Upper lobe of left lung (tissue), 6 donors: ENCODE results near the gene CHMP5. TPM values are rescaled to one million over a fixed set of nuclear protein-coding genes. Genes with fewer than 3 reads are reported as not detected.

Experiments used
- ATAC-seq, 2 donors: fragments of 200-7000 bp; cut with Tn5 transposase; one replicate each; pipeline ENCODE4 v1.9.1; 2022; ENCODE audit warnings: mild to moderate bottlenecking in 2 of 2, moderate library complexity in 2 of 2; ENCODE audit not compliant: low FRiP score in 2 of 2
- DNase-seq, 2 donors: peaks; one replicate each; pipeline ENCODE4 v3.0.0-alpha.2; 2019 to 2020
- H3K27ac ChIP-seq, 4 donors: fragments of 200-600 bp; sonication (generic); one replicate each; pipeline ENCODE4 v1.5.1; 2016 to 2019
- H3K27me3 ChIP-seq, 4 donors: fragments of 200-600 bp; sonication (generic); one replicate each; pipeline ENCODE4 v1.5.1; 2017 to 2019
- H3K36me3 ChIP-seq, 4 donors: fragments of 200-600 bp; sonication (generic); one replicate each; pipeline ENCODE4 v1.5.1; 2016 to 2019
- H3K4me1 ChIP-seq, 4 donors: fragments of 200-600 bp; sonication (generic); one replicate each; pipeline ENCODE4 v1.5.1; 2018 to 2019
- H3K4me3 ChIP-seq, 4 donors: fragments of 200-600 bp; sonication (generic); one replicate each; pipeline ENCODE4 v1.5.1; 2017 to 2019; ENCODE audit warnings: mild to moderate bottlenecking in 2 of 4, moderate library complexity in 1 of 4
- H3K9me3 ChIP-seq, 4 donors: fragments of 200-600 bp; sonication (generic); one replicate each; pipeline ENCODE4 v1.5.1; 2018 to 2019
- EP300 ChIP-seq, 4 donors: sonication (generic); formaldehyde crosslinking; IDR thresholded peaks; one replicate each; pipeline ENCODE4 v1.5.1; 2017; ENCODE audit warnings: antibody characterized with exemption in 4 of 4, control low read depth in 2 of 4
- POLR2A ChIP-seq, 4 donors: fragments of 450-650 bp; IDR thresholded peaks; one replicate each; pipeline ENCODE4 v1.5.1; 2016 to 2017; ENCODE audit warnings: antibody characterized with exemption in 4 of 4, mild to moderate bottlenecking in 2 of 4
- POLR2AphosphoS5 ChIP-seq, 2 donors: sonication (generic); formaldehyde crosslinking; IDR thresholded peaks; one replicate each; pipeline ENCODE4 v1.5.1; 2017; ENCODE audit warnings: antibody characterized with exemption in 2 of 2
- WGBS, 2 donors: methylation state at CpG; one replicate each; pipeline ENCODE4 v1.1.5; 2017 to 2018; 5-methylcytosine and 5-hydroxymethylcytosine counted together
- total RNA-seq, 6 donors: library from RNA; depleted of rRNA in 4 of 6; stranded (reverse); fragments of >200 nt in 4 of 6; gene quantifications; one replicate each; pipeline versions ENCODE4 v1.1.0 to v1.2.1, GENCODE V29; 2016 to 2021
- TF ChIP-seq, protein P1 (sequence below), 6 experiments: fragments of 450-650 bp in 4 of 6; fragments of 200-600 bp in 2 of 6; sonication (generic) in 2 of 6; IDR thresholded peaks; one replicate each; pipeline ENCODE4 v1.5.1; 2016 to 2019; ENCODE audit warnings: antibody characterized with exemption in 6 of 6
- donor health status: DM: no; HTN: no; CAD: no; lungs with moderate emphysema.
- donor health status: DM: no; HTN: yes; CAD: no; lungs with severe emphysema.

Gene CHMP5
- total RNA-seq, 6 donors from 2014 or later: 33.5 to 95.5 (median 60.1) TPM

DNA sequence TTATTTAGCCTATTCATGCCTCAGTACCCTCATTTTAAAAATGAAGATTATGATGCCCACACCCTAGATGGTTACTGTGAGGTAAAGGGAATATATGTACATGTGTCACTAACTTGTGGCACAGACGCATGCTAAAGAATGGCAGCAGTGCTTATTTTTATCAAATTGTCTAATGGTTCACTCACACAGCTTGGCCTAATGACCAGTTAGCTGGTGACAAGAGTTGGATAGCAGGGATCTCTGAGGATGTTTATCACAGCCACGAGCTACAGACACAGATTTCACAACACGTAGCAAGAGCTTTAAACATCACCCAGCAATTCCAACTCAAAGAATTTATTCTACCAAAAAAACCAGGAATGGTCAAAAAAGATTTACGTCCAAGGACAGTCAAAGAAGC, 7.6 kb upstream of the CHMP5 start:
- Histone ChIP-seq H3K4me1 (peaks cover 0 to 2% (median 0%) of the 10 kb centered on the region in 4 donors), H3K27ac (no peak overlapping the region), H3K4me3 (no peak overlapping the region), H3K36me3 (peaks cover 40 to 99% (median 87%) of the 10 kb centered on the region in 4 donors), H3K27me3 (no peaks in the 10 kb centered on the region), H3K9me3 (no peaks in the 10 kb centered on the region)
- ATAC-seq (no peak), DNase-seq (no peak)
- 96 to 98% methylated on average over 4 of the region's 4 CpGs for WGBS, 2 donors
- no peak for TF ChIP-seq POLR2AphosphoS5 (IDR thresholded peaks at IDR 0.05)
- TF ChIP-seq POLR2A (IDR thresholded peaks at IDR 0.05): no peak
- TF ChIP-seq, protein P1, sequence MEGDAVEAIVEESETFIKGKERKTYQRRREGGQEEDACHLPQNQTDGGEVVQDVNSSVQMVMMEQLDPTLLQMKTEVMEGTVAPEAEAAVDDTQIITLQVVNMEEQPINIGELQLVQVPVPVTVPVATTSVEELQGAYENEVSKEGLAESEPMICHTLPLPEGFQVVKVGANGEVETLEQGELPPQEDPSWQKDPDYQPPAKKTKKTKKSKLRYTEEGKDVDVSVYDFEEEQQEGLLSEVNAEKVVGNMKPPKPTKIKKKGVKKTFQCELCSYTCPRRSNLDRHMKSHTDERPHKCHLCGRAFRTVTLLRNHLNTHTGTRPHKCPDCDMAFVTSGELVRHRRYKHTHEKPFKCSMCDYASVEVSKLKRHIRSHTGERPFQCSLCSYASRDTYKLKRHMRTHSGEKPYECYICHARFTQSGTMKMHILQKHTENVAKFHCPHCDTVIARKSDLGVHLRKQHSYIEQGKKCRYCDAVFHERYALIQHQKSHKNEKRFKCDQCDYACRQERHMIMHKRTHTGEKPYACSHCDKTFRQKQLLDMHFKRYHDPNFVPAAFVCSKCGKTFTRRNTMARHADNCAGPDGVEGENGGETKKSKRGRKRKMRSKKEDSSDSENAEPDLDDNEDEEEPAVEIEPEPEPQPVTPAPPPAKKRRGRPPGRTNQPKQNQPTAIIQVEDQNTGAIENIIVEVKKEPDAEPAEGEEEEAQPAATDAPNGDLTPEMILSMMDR (IDR thresholded peaks at IDR 0.05): no peak
- no peak for TF ChIP-seq EP300 (IDR thresholded peaks at IDR 0.05)

- no peak overlapping the region for H3K27ac ChIP-seq
- WGBS, 2 donors: 77 to 83% methylated on average over 1 of the region's 1 CpG
- no peak overlapping the region for H3K4me3 ChIP-seq
- TF ChIP-seq, protein P1 (IDR thresholded peaks at IDR 0.05): no peak
- no peak for TF ChIP-seq EP300 (IDR thresholded peaks at IDR 0.05)
- no peak for TF ChIP-seq POLR2AphosphoS5 (IDR thresholded peaks at IDR 0.05)
- no peak for TF ChIP-seq POLR2A (IDR thresholded peaks at IDR 0.05)
- peaks cover 12 to 20% (median 13%) of the 10 kb centered on the region in 4 donors for H3K4me1 ChIP-seq
- H3K27me3 ChIP-seq: no peaks in the 10 kb centered on the region
- peaks cover 41 to 72% (median 62%) of the 10 kb centered on the region in 4 donors for H3K36me3 ChIP-seq
- no peaks in the 10 kb centered on the region for H3K9me3 ChIP-seq
- DNase-seq (no peak), ATAC-seq (no peak)
Measured at GRCh38 chr9:33260372-33260771, 4.5 kb upstream of the CHMP5 start.

- TF ChIP-seq POLR2A (IDR thresholded peaks at IDR 0.05) (peak in 1 of 4 donors; percentile 17), EP300 (IDR thresholded peaks at IDR 0.05) (no peak)
- TF ChIP-seq, protein P1 (IDR thresholded peaks at IDR 0.05): no peak
- peaks cover 25 to 41% (median 29%) of the 10 kb centered on the region in 4 donors for H3K4me1 ChIP-seq
- WGBS, 2 donors: 5 to 19% methylated on average over 10 to 25 of the region's 25 CpGs
- peak overlapping the region; percentile 91 to 95 (median 94) for H3K27ac ChIP-seq
- peak overlapping the region; percentile 72 to 92 (median 81) for H3K4me3 ChIP-seq
- H3K36me3 ChIP-seq: peaks cover 30 to 61% (median 52%) of the 10 kb centered on the region in 4 donors
- ATAC-seq (peak in 1 of 2 donors; percentile 1), DNase-seq (peak in 1 of 2 donors; percentile 25)
- H3K27me3 ChIP-seq: no peaks in the 10 kb centered on the region
- H3K9me3 ChIP-seq: no peaks in the 10 kb centered on the region
Measured at GRCh38 chr9:33263131-33264002, 1.5 kb upstream of the CHMP5 start.

DNA sequence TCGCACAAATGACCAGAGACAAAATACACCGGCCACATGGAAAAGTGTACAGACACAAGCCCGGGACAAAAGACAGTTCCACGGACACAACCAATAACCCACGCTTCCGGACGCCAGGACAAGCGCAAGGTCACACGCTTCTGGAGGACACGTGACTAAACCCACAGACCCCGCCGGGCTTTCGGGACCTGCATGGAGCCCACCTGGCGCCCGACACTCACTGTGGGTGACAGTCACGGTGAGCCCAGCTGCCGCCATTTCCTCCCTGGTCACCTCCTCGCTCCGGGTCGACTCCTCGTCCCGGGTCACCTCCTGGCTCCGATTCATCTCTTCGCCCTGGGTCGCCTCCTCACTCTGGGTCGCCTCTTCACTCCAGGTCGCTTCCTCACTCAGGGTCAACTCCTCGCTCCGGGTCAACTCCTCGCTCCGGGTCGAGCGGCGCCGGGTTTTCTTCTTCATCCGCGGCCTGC, 811 bp upstream of the CHMP5 start:
- ATAC-seq (peak; percentile 5 to 43), DNase-seq (peak in 1 of 2 donors; percentile 67)
- Histone ChIP-seq H3K4me1 (peaks cover 25 to 41% (median 29%) of the 10 kb centered on the region in 4 donors), H3K27ac (peak overlapping the region; percentile 91 to 95 (median 94)), H3K36me3 (peaks cover 30 to 61% (median 51%) of the 10 kb centered on the region in 4 donors), H3K27me3 (no peaks in the 10 kb centered on the region), H3K9me3 (no peaks in the 10 kb centered on the region), H3K4me3 (peak overlapping the region; percentile 72 to 92 (median 81))
- WGBS, 2 donors: 0% methylated on average over 22 to 37 of the region's 37 CpGs
- no peak for TF ChIP-seq POLR2AphosphoS5 (IDR thresholded peaks at IDR 0.05)
- no peak for TF ChIP-seq POLR2A (IDR thresholded peaks at IDR 0.05)
- TF ChIP-seq EP300 (IDR thresholded peaks at IDR 0.05): no peak

- DNase-seq: peak in 1 of 2 donors; percentile 28
- WGBS, 2 donors: 17 to 21% methylated on average over 13 of the region's 13 CpGs
- peaks cover 21 to 61% (median 46%) of the 10 kb centered on the region in 4 donors for H3K36me3 ChIP-seq
Measured at GRCh38 chr9:33265211-33265865, 489 bp downstream of the CHMP5 start.

More at GRCh38 chr9:33265211-33265865, 489 bp downstream of the CHMP5 start:
- no peaks in the 10 kb centered on the region for H3K9me3 ChIP-seq
- H3K4me3 ChIP-seq: peak overlapping the region; percentile 72 to 92 (median 80)
- TF ChIP-seq POLR2AphosphoS5 (IDR thresholded peaks at IDR 0.05) (no peak), POLR2A (IDR thresholded peaks at IDR 0.05) (no peak)
- TF ChIP-seq, protein P1 (IDR thresholded peaks at IDR 0.05): no peak
- no peaks in the 10 kb centered on the region for H3K27me3 ChIP-seq
- peak overlapping the region; percentile 91 to 95 (median 94) for H3K27ac ChIP-seq
- peaks cover 25 to 41% (median 29%) of the 10 kb centered on the region in 4 donors for H3K4me1 ChIP-seq
- ATAC-seq: no peak
